Right cardiac atrium (tissue), 5 donors: Measurements from ENCODE around the gene EFCAB13. TPM values are rescaled to one million over a fixed set of nuclear protein-coding genes. Genes with fewer than 3 reads are reported as not detected.

Source experiments
- ATAC-seq, 2 donors: fragments of 200-7000 bp; cut with Tn5 transposase; one replicate each; pipeline versions ENCODE4 v1.8.0 to v1.9.1; 2020; ENCODE audit warnings: moderate library complexity in 2 of 2, mild to moderate bottlenecking in 1 of 2
- DNase-seq, 3 donors: peaks; one replicate each; pipeline ENCODE4 v3.0.0-alpha.2; 2020
- H3K27ac ChIP-seq: one replicate; pipeline ENCODE4 v1.5.1; 2013; ENCODE audit warnings: mild to moderate bottlenecking, low read length, control low read depth, moderate library complexity
- H3K27me3 ChIP-seq: one replicate; pipeline ENCODE4 v1.6.1; 2013; ENCODE audit not compliant: control insufficient read depth, insufficient read depth
- H3K4me1 ChIP-seq: one replicate; pipeline ENCODE4 v1.6.1; 2013; ENCODE audit warnings: low read length; ENCODE audit not compliant: control insufficient read depth, insufficient read depth
- H3K4me3 ChIP-seq: one replicate; pipeline ENCODE4 v1.5.1; 2013; ENCODE audit warnings: low read length, control low read depth
- H3K9me3 ChIP-seq: one replicate; pipeline ENCODE4 v1.6.1; 2013; ENCODE audit warnings: low read length; ENCODE audit not compliant: control insufficient read depth
- WGBS: extraction: QIAGEN DNeasy Blood & Tissue Kit; methylation state at CpG from one replicate; pipeline ENCODE4 v1.1.7; 2013; 5-methylcytosine and 5-hydroxymethylcytosine counted together
- intact Hi-C, 4 donors: fragments of 100-400 bp; cut with DNase I; formaldehyde crosslinking; loops; one replicate each; pipeline versions ENCODE4 v1.11.0 to v1.14.0; 2022 to 2023
- polyA plus RNA-seq: library from polyadenylated mRNA; stranded (reverse); fragments of 200-250 nt; gene quantifications from one replicate; pipeline ENCODE4 v1.2.3, GENCODE V29; 2013
- total RNA-seq, 4 donors: library from RNA; stranded (reverse); fragmentation: NEBNext Ultra II Directional; extraction: Animal tissue kit (Norgen Biotek cat#: 25700); gene quantifications; one replicate each; pipeline ENCODE4 v1.2.1, GENCODE V29; 2021
- donor health status: healthy with polysubstance abuse.
- donor health status: DM: no; HTN: yes; CAD: no.
- donor health status: DM: no; HTN: no; CAD: no.
- donor health status: DM: no; HTN: yes; CAD: no; lungs with severe emphysema.
- donor health status: DM: yes; HTN: yes; CAD: no.

EFCAB13 gene
- total and polyA plus RNA-seq, 5 donors: 2.1 to 8.5 (median 7.2) TPM

DNA sequence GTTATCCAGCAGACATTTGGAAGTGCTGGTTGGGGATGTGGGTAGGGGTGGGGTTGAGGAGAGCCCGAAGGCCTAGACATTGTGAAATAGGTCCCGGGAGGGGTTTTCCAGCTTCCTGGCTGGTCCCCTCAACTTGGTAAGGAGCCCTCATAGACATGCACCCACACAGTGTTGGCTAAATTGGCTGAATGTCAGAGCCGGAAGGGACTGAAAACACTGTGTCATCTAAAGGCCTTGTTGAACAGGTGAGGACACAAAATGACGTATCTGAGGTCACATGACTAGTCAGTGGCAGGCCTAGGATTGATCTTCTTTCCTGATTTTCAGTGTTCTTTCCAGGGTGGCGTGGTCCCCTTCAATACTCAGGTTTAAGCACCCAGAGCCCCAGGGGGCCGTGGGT, 42.5 kb upstream of the EFCAB13 start:
- H3K4me1 ChIP-seq: peaks cover 22% of the 10 kb centered on the region
- intact Hi-C loops: no loop called here
- 90% methylated on average over 6 of the region's 6 CpGs for WGBS
- no peaks in the 10 kb centered on the region for H3K9me3 ChIP-seq
- no peak overlapping the region for H3K27ac ChIP-seq
- no peak for DNase-seq
- no peak overlapping the region for H3K4me3 ChIP-seq
- no peak for ATAC-seq
- H3K27me3 ChIP-seq: no peaks in the 10 kb centered on the region

DNA sequence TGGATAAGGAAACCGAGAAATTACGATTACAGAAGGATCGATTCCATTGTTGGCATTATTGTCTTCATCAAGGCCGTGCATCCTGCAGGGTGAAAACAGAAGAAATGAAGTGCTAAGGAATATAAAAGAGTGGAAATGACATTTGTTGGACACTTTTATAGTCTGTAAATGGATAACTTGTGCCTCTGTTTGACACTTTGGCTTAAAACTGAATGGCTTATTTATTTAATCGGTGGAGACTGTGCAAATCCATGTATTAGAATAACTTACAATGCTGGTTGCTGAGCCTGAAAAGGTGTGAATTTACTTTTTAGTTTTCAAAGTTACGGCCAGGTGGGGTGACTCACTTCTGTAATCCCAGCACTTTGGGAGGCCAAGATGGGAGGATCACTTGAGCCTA, 38.8 kb upstream of the EFCAB13 start:
- WGBS: 96% methylated on average over 6 of the region's 6 CpGs
- no peak for ATAC-seq
- intact Hi-C loops: no loop called here
- Histone ChIP-seq H3K27ac (no peak overlapping the region), H3K9me3 (no peaks in the 10 kb centered on the region), H3K4me1 (peaks cover 1% of the 10 kb centered on the region), H3K4me3 (no peak overlapping the region), H3K27me3 (no peaks in the 10 kb centered on the region)
- no peak for DNase-seq

DNA sequence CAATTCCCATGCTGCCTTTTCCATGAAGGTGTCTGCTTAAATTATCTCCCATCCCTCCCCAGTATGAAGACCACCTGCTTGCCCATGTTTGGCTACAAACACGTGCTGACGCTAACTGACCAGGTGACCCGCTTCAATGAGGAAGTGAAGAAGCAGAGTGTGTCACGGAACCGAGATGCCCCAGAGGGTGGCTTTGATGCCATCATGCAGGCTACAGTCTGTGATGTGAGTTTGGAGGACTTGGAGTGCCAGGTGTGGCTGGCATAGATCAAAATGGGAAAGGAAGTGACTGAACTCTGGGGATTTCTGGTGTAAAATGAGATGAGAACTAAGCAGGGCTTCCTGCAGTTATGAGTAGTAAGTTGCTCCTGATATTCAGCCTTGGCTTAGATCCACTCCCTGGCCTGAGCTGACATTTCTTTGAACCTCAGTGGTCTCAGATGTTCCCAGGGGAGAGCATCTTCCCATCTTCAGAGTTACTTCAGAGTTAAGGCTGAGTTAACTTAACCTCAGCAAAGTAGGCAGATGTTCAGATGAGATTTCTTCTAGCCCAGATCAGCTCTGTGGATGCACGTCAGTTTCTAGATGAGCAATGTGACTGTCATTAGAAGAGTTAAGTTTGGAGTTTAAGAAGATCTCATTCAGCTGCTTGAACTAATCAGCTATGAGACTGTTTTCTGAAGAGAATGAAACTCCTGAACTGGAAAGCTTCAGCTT, 37.4 kb upstream of the EFCAB13 start:
- H3K4me1 ChIP-seq: no peaks in the 10 kb centered on the region
- DNase-seq (no peak), ATAC-seq (no peak)
- WGBS: 88% methylated on average over 6 of the region's 6 CpGs
- H3K4me3 ChIP-seq: no peak overlapping the region
- H3K9me3 ChIP-seq: no peaks in the 10 kb centered on the region
- intact Hi-C loops: no loop called here
- H3K27ac ChIP-seq: no peak overlapping the region
- H3K27me3 ChIP-seq: no peaks in the 10 kb centered on the region

GRCh38 chr17:47287068-47287467, 36.7 kb upstream of the EFCAB13 start:
- DNase-seq (no peak), ATAC-seq (no peak)
- Histone ChIP-seq H3K4me3 (no peak overlapping the region), H3K27ac (no peak overlapping the region), H3K9me3 (no peaks in the 10 kb centered on the region), H3K27me3 (no peaks in the 10 kb centered on the region), H3K4me1 (no peaks in the 10 kb centered on the region)
- intact Hi-C loops: no loop called here
- 87% methylated on average over 4 of the region's 4 CpGs for WGBS

DNA sequence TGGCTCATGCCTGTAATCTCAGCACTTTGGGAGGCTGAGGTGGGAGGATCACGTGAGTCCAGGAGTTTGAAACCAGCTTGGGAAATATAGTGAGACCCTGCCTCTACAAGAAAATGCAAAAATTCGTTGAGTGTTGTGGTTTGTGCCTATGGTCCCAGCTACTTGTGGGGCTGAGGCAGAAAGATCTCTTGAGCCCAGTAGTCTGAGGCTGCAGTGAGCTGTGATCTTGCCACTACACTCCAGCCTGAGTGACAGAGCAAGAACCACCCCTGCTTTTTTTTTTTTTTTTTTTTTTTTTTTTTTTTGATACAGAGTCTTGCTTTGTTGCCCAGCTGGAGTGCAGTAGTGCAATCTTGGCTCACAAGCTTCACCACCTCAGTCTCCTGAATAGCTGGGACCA, 36.1 kb upstream of the EFCAB13 start:
- DNase-seq (no peak), ATAC-seq (no peak)
- Histone ChIP-seq H3K9me3 (no peaks in the 10 kb centered on the region), H3K27me3 (no peaks in the 10 kb centered on the region), H3K4me3 (no peak overlapping the region), H3K27ac (no peak overlapping the region), H3K4me1 (no peaks in the 10 kb centered on the region)
- intact Hi-C loops: no loop called here
- 74% methylated on average over 2 of the region's 2 CpGs for WGBS

GRCh38 chr17:47288531-47289116, 35.1 kb upstream of the EFCAB13 start:
- no peaks in the 10 kb centered on the region for H3K27me3 ChIP-seq
- ATAC-seq: no peak
- intact Hi-C loops: no loop called here
- no peak overlapping the region for H3K4me3 ChIP-seq
- H3K4me1 ChIP-seq: no peaks in the 10 kb centered on the region
- H3K27ac ChIP-seq: no peak overlapping the region
- no peak for DNase-seq
- H3K9me3 ChIP-seq: no peaks in the 10 kb centered on the region
- WGBS: 85% methylated on average over 6 of the region's 6 CpGs

GRCh38 chr17:47289302-47289701, 34.5 kb upstream of the EFCAB13 start:
- intact Hi-C loops: no loop called here
- no peaks in the 10 kb centered on the region for H3K4me1 ChIP-seq
- no peak overlapping the region for H3K4me3 ChIP-seq
- no peaks in the 10 kb centered on the region for H3K9me3 ChIP-seq
- ATAC-seq (no peak), DNase-seq (no peak)
- H3K27ac ChIP-seq: no peak overlapping the region
- H3K27me3 ChIP-seq: no peaks in the 10 kb centered on the region
- WGBS: 95% methylated on average over 1 of the region's 1 CpG

DNA sequence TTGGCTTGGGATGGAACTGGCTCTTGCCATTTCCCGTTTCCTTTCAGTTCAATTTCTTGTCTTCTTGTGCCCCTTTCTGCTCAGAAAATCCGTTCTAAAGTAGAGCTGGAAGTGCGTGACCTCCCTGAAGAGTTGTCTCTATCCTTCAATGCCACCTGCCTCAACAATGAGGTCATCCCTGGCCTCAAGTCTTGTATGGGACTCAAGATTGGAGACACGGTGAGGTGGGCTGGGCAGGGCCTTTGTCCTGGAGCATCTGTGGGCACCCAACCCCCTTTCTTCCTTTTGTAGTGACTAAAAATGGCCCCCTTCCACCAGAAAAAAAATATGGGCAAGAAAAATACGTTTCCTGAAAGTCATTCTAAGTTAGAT, 32.9 kb upstream of the EFCAB13 start:
- no peaks in the 10 kb centered on the region for H3K9me3 ChIP-seq
- no peak overlapping the region for H3K4me3 ChIP-seq
- WGBS: 79% methylated on average over 5 of the region's 5 CpGs
- DNase-seq (no peak), ATAC-seq (no peak)
- no peaks in the 10 kb centered on the region for H3K27me3 ChIP-seq
- intact Hi-C loops: no loop called here
- H3K27ac ChIP-seq: no peak overlapping the region
- H3K4me1 ChIP-seq: peaks cover 2% of the 10 kb centered on the region

DNA sequence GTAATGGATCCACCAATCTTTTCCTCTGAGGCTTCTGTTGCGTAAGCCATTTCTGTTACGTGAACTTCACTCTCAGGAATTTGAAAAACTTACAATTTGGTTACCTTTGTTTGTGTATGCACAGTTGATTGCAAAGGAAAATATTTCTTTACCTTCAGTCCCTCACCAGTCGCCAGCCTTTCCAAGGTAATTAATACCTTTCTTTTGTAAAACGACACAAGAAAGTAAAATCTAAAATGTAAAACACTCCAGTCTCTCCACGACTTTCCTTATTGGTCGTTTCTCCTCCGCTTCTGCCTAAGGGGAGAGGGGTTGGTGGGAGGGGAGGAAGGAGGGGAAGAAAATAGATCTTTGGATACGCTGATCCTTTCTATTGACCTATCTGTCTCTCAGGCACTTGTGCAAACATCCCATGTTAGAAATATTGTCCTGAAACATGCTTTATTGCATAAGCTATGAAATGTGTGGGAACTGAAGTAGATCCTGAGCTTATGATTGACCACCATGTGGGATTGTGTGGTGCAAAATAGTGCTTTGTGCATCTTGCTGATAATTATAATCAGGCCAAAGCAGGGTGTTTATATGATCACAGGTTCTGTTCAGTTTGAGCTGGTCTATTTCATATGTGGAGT, 32.4 kb upstream of the EFCAB13 start:
- DNase-seq (no peak), ATAC-seq (no peak)
- Histone ChIP-seq H3K27ac (no peak overlapping the region), H3K4me3 (no peak overlapping the region), H3K4me1 (peaks cover 2% of the 10 kb centered on the region), H3K9me3 (no peaks in the 10 kb centered on the region), H3K27me3 (no peaks in the 10 kb centered on the region)
- WGBS: 78% methylated on average over 8 of the region's 8 CpGs
- intact Hi-C loops: no loop called here

- Histone ChIP-seq H3K27ac (no peak overlapping the region), H3K4me1 (peaks cover 2% of the 10 kb centered on the region), H3K9me3 (no peaks in the 10 kb centered on the region), H3K4me3 (no peak overlapping the region), H3K27me3 (no peaks in the 10 kb centered on the region)
- WGBS: 89% methylated on average over 14 of the region's 14 CpGs
- no peak for ATAC-seq
- DNase-seq: peak in 1 of 3 donors; percentile 55
- intact Hi-C loops: no loop called here
Measured at GRCh38 chr17:47292206-47292605, 31.5 kb upstream of the EFCAB13 start.

GRCh38 chr17:47295037-47295873, 28.5 kb upstream of the EFCAB13 start:
- no peaks in the 10 kb centered on the region for H3K27me3 ChIP-seq
- no peak overlapping the region for H3K4me3 ChIP-seq
- DNase-seq (peak; percentile 60 to 77 (median 72)), ATAC-seq (peak; percentile 42 to 46)
- intact Hi-C loops: no loop called here
- peaks cover 2% of the 10 kb centered on the region for H3K4me1 ChIP-seq
- H3K9me3 ChIP-seq: no peaks in the 10 kb centered on the region
- WGBS: 65% methylated on average over 14 of the region's 14 CpGs
- H3K27ac ChIP-seq: peak overlapping the region; percentile 43
